Ecto neural progenitor cell (in vitro differentiated cells): ENCODE measurements around the gene YTHDC1.
"Not testable (repeated sequence)": the region's sequence is repeated elsewhere in the genome, so short reads cannot be mapped to it uniquely, and the experiment has no call there.

Experiments
- DNase-seq: peaks from one replicate; pipeline ENCODE4 v3.0.0-alpha.2; 2018; ENCODE audit warnings: low spot score

Gene YTHDC1

GRCh38 chr4:68349649-68350360 is at the start of gene YTHDC1:
YTHDC1 (minus strand) TSS chr4:68350090; CDS start chr4:68349753, 337 bp downstream.
- peak; percentile 93 for DNase-seq

- no peak for DNase-seq
These were observed 49.4 kb upstream of the YTHDC1 start for GRCh38 chr4:68399306-68399705.

DNA sequence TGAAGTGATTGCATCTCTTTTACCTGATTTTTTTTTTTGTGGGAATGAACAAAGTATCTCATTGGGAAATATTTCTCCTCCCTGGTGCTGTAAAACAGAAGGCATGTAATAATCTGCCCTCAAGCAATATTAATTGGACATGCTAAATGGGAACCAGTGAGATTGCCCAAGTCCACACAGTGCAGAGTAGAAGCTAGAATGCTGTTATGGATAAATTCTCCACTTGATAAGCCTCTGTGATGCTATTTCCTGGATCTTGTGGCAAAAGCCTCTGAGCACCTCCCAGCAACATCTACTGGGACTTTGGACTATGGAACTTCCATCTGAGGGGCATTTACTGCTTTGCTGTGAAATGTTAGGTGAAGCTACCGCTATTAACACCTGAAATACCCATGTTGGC is 46.9 kb upstream of the YTHDC1 start:
- DNase-seq = no peak

DNA sequence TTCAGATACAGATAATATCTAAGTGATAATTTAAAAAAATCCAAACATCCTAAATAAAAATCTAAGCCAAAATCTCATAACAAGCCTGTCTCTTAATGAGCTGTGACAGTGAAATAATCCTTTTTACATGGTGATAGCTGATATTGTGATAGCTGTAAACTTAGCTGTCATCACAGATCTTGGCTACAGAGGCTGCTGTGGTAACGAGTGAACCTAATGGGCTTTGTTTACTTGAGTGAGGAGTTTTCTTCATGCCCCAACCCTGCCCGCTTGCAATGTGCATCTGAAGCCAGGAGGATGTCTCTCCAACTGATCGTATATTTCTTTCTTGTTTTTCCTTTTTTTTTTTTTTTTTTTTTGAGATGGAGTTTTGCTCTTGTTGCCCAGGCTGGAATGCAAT is 41.5 kb upstream of the YTHDC1 start:
- no peak for DNase-seq

- DNase-seq = no peak
These were observed 40.5 kb upstream of the YTHDC1 start for GRCh38 chr4:68390205-68390935.

GRCh38 chr4:68389386-68389913 is 39.6 kb upstream of the YTHDC1 start:
- not testable (repeated sequence) for DNase-seq

GRCh38 chr4:68388347-68388865 is 38.5 kb upstream of the YTHDC1 start:
- no peak for DNase-seq

GRCh38 chr4:68385267-68385666 is 35.4 kb upstream of the YTHDC1 start:
- DNase-seq = no peak

- no peak for DNase-seq
These were observed 33.2 kb upstream of the YTHDC1 start for GRCh38 chr4:68383115-68383514.

GRCh38 chr4:68378226-68378625 is 28.3 kb upstream of the YTHDC1 start:
- DNase-seq = no peak

GRCh38 chr4:68375667-68376559 is 26.0 kb upstream of the YTHDC1 start:
- peak; percentile 59 for DNase-seq

- peak; percentile 85 for DNase-seq
These were observed 23.6 kb upstream of the YTHDC1 start for GRCh38 chr4:68373513-68373912.

DNA sequence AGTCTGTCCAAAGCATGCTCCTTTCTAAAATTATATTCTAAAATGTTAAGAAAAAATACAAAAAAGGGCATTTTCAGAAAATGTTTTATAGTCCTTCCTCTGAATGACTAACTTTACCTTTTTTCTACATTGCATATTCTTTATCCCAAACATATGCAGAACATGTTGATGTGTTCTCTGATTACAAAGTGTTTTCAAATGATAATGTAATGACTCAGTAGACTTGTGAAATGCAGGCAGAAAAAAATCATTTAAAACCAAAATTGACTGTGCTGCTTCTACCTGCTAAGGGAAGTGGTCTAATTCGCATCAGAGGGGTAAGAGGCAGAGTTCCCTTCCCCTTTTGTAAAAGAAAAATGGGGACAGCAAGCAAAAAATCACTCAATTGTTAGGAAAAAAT is 22.7 kb upstream of the YTHDC1 start:
- no peak for DNase-seq

- no peak for DNase-seq
These were observed 19.4 kb upstream of the YTHDC1 start for GRCh38 chr4:68369142-68369805.

GRCh38 chr4:68368691-68369131 is 18.8 kb upstream of the YTHDC1 start:
- no peak for DNase-seq

GRCh38 chr4:68367835-68368234 is 17.9 kb upstream of the YTHDC1 start:
- no peak for DNase-seq

- DNase-seq = no peak
These were observed 16.7 kb upstream of the YTHDC1 start for GRCh38 chr4:68366600-68366999.

- no peak for DNase-seq
These were observed 15.2 kb upstream of the YTHDC1 start for GRCh38 chr4:68365068-68365467.

GRCh38 chr4:68361146-68361589 is 11.3 kb upstream of the YTHDC1 start:
- no peak for DNase-seq

GRCh38 chr4:68360231-68360968 is 10.5 kb upstream of the YTHDC1 start:
- no peak for DNase-seq

DNA sequence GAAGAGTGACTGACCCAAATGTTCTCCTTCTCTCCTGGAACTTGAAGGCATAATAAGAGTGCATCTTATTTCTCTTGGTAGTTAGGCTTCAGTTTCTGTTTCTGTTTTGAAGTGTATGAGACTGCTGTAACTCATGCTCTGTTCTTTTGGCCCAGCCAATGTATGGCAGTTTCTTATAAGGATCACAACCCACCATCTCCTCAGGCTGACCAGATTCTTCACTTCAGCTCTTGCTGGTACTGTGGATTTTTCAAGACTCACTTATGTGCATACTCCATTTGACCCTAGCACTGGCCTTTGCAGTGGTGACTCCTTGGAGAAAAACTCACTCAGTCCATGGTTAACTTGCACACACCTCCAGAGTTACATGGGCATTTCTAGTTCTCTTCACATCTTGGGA is 9.6 kb upstream of the YTHDC1 start:
- no peak for DNase-seq
